GM12878 (cell line): ENCODE data around the gene MRTFB. TPM values are rescaled to one million over a fixed set of nuclear protein-coding genes. Genes with fewer than 3 reads are reported as not detected.

Source experiments
- ATAC-seq: fragments of 200-7000 bp; cut with Tn5 transposase; 3 replicates; pipeline ENCODE4 v1.9.1; 2020; ENCODE audit warnings: mild to moderate bottlenecking, moderate library complexity
- BruUV-seq: library from RNA; stranded (reverse); fragments of 400-500 nt; replicated peaks from 2 replicates; lab custom pipeline; 2021; lab: Mats Ljungman, UMichigan
- CTCF ChIA-PET: fragments of 300-600 bp; sonication (Branson Sonifier 250); formaldehyde crosslinking; extraction: SDS; loops from one replicate; lab custom pipeline; 2021; ENCODE audit warnings: inconsistent platforms; lab: Yijun Ruan, JAX
- POLR2A ChIA-PET: fragments of 350-600 bp; formaldehyde crosslinking; extraction: SDS; loops from one replicate; lab custom pipeline; 2021; ENCODE audit warnings: inconsistent platforms; lab: Charles Lee
- RAD21 ChIA-PET: fragments of 300-600 bp; sonication (Branson Sonifier 250); formaldehyde crosslinking; loops from one replicate; lab custom pipeline; 2023; ENCODE audit warnings: antibody characterized with exemption; ENCODE audit not compliant: unreplicated experiment; lab: Charles Lee
- SMC1A ChIA-PET: fragments of 300-600 bp; sonication (Branson Sonifier 250); formaldehyde crosslinking; loops from one replicate; lab custom pipeline; 2023; ENCODE audit not compliant: unreplicated experiment, uncharacterized antibody; lab: Charles Lee
- DNase-seq: peaks from one replicate; pipeline ENCODE4 v3.0.0-alpha.2; 2011; ENCODE audit warnings: low read depth, low spot score
- FAIRE-seq: peaks from 3 replicates; lab custom pipeline; 2011; peaks lifted over from hg19 to GRCh38; lab: Jason Lieb, UNC
- H2AFZ ChIP-seq: 2 replicates; pipeline ENCODE4 v1.6.0; 2011; ENCODE audit warnings: low read depth, low read length, control low read depth; ENCODE audit not compliant: control insufficient read depth
- H3K27ac ChIP-seq: 2 replicates; pipeline ENCODE4 v1.5.1; 2011; ENCODE audit warnings: control low read depth; ENCODE audit not compliant: control insufficient read depth, insufficient read depth
- H3K27me3 ChIP-seq, 2 experiments: replicated peaks in 1 of 2; 2 replicates each; pipeline versions ENCODE4 v1.6.0 to v1.6.1; 2011; ENCODE audit warnings: low read length in 1 of 2; ENCODE audit not compliant: control insufficient read depth in 2 of 2, insufficient read depth in 2 of 2
- H3K36me3 ChIP-seq, 2 experiments: 2 replicates each; pipeline ENCODE4 v1.5.1; 2011; ENCODE audit warnings: low read length in 1 of 2; ENCODE audit not compliant: control insufficient read depth in 2 of 2, insufficient read depth in 2 of 2
- H3K4me1 ChIP-seq: 2 replicates; pipeline ENCODE4 v1.6.1; 2011; ENCODE audit warnings: mild to moderate bottlenecking, low read length, moderate library complexity, mixed read lengths; ENCODE audit not compliant: control insufficient read depth, insufficient read depth
- H3K4me2 ChIP-seq: 2 replicates; pipeline ENCODE4 v1.6.0; 2011; ENCODE audit warnings: control low read depth; ENCODE audit not compliant: control insufficient read depth, insufficient read depth
- H3K4me3 ChIP-seq: fragments of 200-600 bp; sonication (generic); 2 replicates; pipeline ENCODE4 v1.5.1; 2016
- H3K79me2 ChIP-seq: 2 replicates; pipeline ENCODE4 v1.6.0; 2011; ENCODE audit warnings: low read length; ENCODE audit not compliant: control insufficient read depth, insufficient read depth
- H3K9ac ChIP-seq: 2 replicates; pipeline ENCODE4 v1.8.0; 2011; ENCODE audit warnings: low read length, control low read depth, mixed read lengths; ENCODE audit not compliant: control insufficient read depth, insufficient read depth
- H3K9me3 ChIP-seq: replicated peaks from 3 replicates; pipeline ENCODE4 v1.5.1; 2011; ENCODE audit warnings: mild to moderate bottlenecking, low read length; ENCODE audit not compliant: control insufficient read depth, insufficient read depth
- H4K20me1 ChIP-seq: 2 replicates; pipeline ENCODE4 v1.6.0; 2011; ENCODE audit not compliant: control insufficient read depth, insufficient read depth
- CHD2 ChIP-seq: IDR thresholded peaks from 2 replicates; pipeline ENCODE4 v1.6.1; 2011; ENCODE audit warnings: low read depth, low read length, improper control_type of control experiment, borderline replicate concordance
- CREM ChIP-seq: IDR thresholded peaks from 2 replicates; pipeline ENCODE4 v1.6.1; 2014; ENCODE audit warnings: antibody characterized with exemption, low read depth
- DPF2 ChIP-seq: fragments of 450-650 bp; IDR thresholded peaks from 2 replicates; pipeline ENCODE4 v1.6.1; 2017; ENCODE audit warnings: mild to moderate bottlenecking
- GATAD2B ChIP-seq: fragments of 450-650 bp; conservative IDR thresholded peaks from 2 replicates; pipeline ENCODE4 v1.6.1; 2017; ENCODE audit warnings: low read depth, mild to moderate bottlenecking, moderate library complexity
- MLLT1 ChIP-seq: fragments of 450-650 bp; IDR thresholded peaks from 2 replicates; pipeline ENCODE4 v1.6.1; 2016; ENCODE audit warnings: mild to moderate bottlenecking
- PAX5 ChIP-seq: IDR thresholded peaks from 2 replicates; pipeline ENCODE4 v1.6.1; 2011; ENCODE audit warnings: low read depth, low read length, borderline replicate concordance
- RCOR1 ChIP-seq: conservative IDR thresholded peaks from 2 replicates; pipeline ENCODE4 v1.6.1; 2012; ENCODE audit warnings: low read depth, low read length, improper control_type of control experiment
- SKIL ChIP-seq: fragments of 450-650 bp; IDR thresholded peaks from 2 replicates; pipeline ENCODE4 v1.6.1; 2017; ENCODE audit warnings: mild to moderate bottlenecking, low read depth, inconsistent platforms; ENCODE audit not compliant: poor library complexity, severe bottlenecking
- SUZ12 ChIP-seq: fragments of 200-600 bp; sonication (generic); IDR thresholded peaks from one replicate; pipeline ENCODE4 v1.6.1; 2018; ENCODE audit warnings: antibody characterized with exemption, mild to moderate bottlenecking; ENCODE audit not compliant: unreplicated experiment
- TAF1 ChIP-seq: IDR thresholded peaks from 2 replicates; pipeline ENCODE4 v1.6.1; 2011; ENCODE audit warnings: mild to moderate bottlenecking, low read depth, low read length, borderline replicate concordance
- ZBED1 ChIP-seq: IDR thresholded peaks from 2 replicates; pipeline ENCODE4 v1.6.1; 2016; ENCODE audit warnings: borderline replicate concordance
- ZNF687 ChIP-seq: fragments of 450-650 bp; IDR thresholded peaks from 2 replicates; pipeline ENCODE4 v1.6.1; 2017; ENCODE audit warnings: mild to moderate bottlenecking, moderate library complexity
- WGBS: methylation state at CpG from one replicate; pipeline ENCODE4 v1.1.6; 2016; ENCODE audit warnings: low lambda C conversion rate; ENCODE audit not compliant: insufficient replicate concordance, insufficient coverage; ENCODE audit errors: missing lambda C conversion rate; 5-methylcytosine and 5-hydroxymethylcytosine counted together
- in situ Hi-C: fragments of 300-500 bp; cut with MboI; formaldehyde crosslinking; loops from 9 replicates; pipeline ENCODE4 v1.14.3; 2018; ENCODE audit warnings: mixed read lengths
- intact Hi-C: fragments of 100-400 bp; cut with micrococcal nuclease; formaldehyde crosslinking; loops from one replicate; pipeline ENCODE4 v1.14.2; 2022; ENCODE audit not compliant: unreplicated experiment
- polyA plus RNA-seq, 11 experiments: library from polyadenylated mRNA; depleted of rRNA in 4 of 11; unstranded in 6 of 11; stranded (reverse) in 5 of 11; fragments of >200 nt; fragmentation: Nextera tagmentation in 4 of 11; fragmentation: Illumina TruSeq in 1 of 11; extraction: Ambion mirVana in 4 of 11; extraction: Trizol in 1 of 11; gene quantifications; 1 replicate in 1 of 11; 2 replicates in 10 of 11; pipeline versions ENCODE4 v1.2.1 to v1.2.3, GENCODE V29; 2011 to 2016; ENCODE audit warnings: inconsistent platforms in 2 of 11, missing spikeins in 2 of 11, low read depth in 1 of 11
- total RNA-seq, 4 experiments: library from RNA; depleted of rRNA in 3 of 4; stranded (reverse); fragments of >200 nt in 3 of 4; fragmentation: Illumina TruSeq in 1 of 4; extraction: Trizol in 1 of 4; gene quantifications; 2 replicates each; pipeline versions ENCODE4 v1.2.1 to v1.2.3, GENCODE V29; 2013 to 2021

The MRTFB gene
- total and polyA plus RNA-seq, 10 of the 15 experiments (the other 5 are each of a cell fraction or from before 2014, with no cell fraction given), result 2.1 to 14.3 (median 8.0) TPM

- H3K9me3 ChIP-seq, result no peaks in the 10 kb centered on the region; the same call in 2 of the 3 replicates
- H3K9ac ChIP-seq, result peak overlapping the region; percentile 92
- ChIA-PET CTCF (interaction anchor here (0.6 to 8.9 kb wide), 10 partner anchors 8 to 386 kb away, joined by 3 to 49 read pairs (median 10); no protein-coding TSS in a partner anchor), POLR2A (interaction anchor here (0.8 to 2.5 kb wide), 8 partner anchors 8 to 321 kb away, joined by 3 to 14 read pairs (median 4); partner anchors contain the start of gene PARN), SMC1A (interaction anchor here (0.8 to 10.7 kb wide), 12 partner anchors 10 to 386 kb away, joined by 3 to 95 read pairs (median 4); no protein-coding TSS in a partner anchor), RAD21 (interaction anchor here (0.6 to 8.9 kb wide), 11 partner anchors 8 to 349 kb away, joined by 3 to 75 read pairs (median 6); no protein-coding TSS in a partner anchor)
- peak overlapping the region; percentile 92 for H3K27ac ChIP-seq
- intact Hi-C loops, result loop anchor here (2.0 to 10.0 kb wide), 2 partner anchors 194 to 296 kb away; no protein-coding TSS in a partner anchor
- no peaks in the 10 kb centered on the region for H4K20me1 ChIP-seq
- DNase-seq (no peak), ATAC-seq (peak; percentile 55), FAIRE-seq (no peak)
- H2AFZ ChIP-seq, result no peak overlapping the region
- in situ Hi-C loops, result loop anchor here (5.0 kb wide), 1 partner anchor 98 kb away; no protein-coding TSS in a partner anchor
- H3K27me3 ChIP-seq, result no peaks in the 10 kb centered on the region
- H3K4me2 ChIP-seq, result peak overlapping the region; percentile 89
- H3K4me1 ChIP-seq, result peaks cover 46% of the 10 kb centered on the region
- 5% methylated on average over 26 of the region's 26 CpGs for WGBS
- BruUV-seq, result TSS peak; percentile 80
- peaks cover 97% of the 10 kb centered on the region for H3K79me2 ChIP-seq
- H3K36me3 ChIP-seq, result peaks cover 0 to 2% of the 10 kb centered on the region in 2 experiments; a peak in 1 of 4 replicates
- H3K4me3 ChIP-seq, result peak overlapping the region; percentile 91
- TF ChIP-seq RCOR1 (no peak), SKIL (peak; percentile 33), DPF2 (0 out of 2 replicates have a peak, but pooled peaks have one; percentile 42), ZBED1 (peak; percentile 42; the same call in 1 of the 2 replicates), GATAD2B (peak; percentile 42; the same call in 1 of the 2 replicates), TAF1 (no peak), PAX5 (0 out of 2 replicates have a peak, but pooled peaks have one; percentile 12), MLLT1 (peak; percentile 67), ZNF687 (peak; percentile 77), CHD2 (no peak; the same call in 1 of the 2 replicates), CREM (no peak), SUZ12 (no peak)
These were observed 238.1 kb downstream of the MRTFB start for GRCh38 chr16:14309001-14309886.
